ENCODE data around the gene IFT88. TPM values are rescaled to one million over a fixed set of nuclear protein-coding genes. Genes with fewer than 3 reads are reported as not detected.
"Not testable (repeated sequence)": the region's sequence is repeated elsewhere in the genome, so short reads cannot be mapped to it uniquely, and the experiment has no call there.

IFT88 gene
- total RNA-seq, 2 donors from 2014 or later = 8.4 to 8.8 TPM

GRCh38 chr13:20676213-20676612 lies 109.3 kb downstream of the IFT88 start:
- ATAC-seq (no peak), DNase-seq (no peak)
- intact Hi-C loops (cut with DNase I) = no loop called here

- DNase-seq; ATAC-seq; intact Hi-C loops (cut with DNase I): not testable (repeated sequence)
Measured at GRCh38 chr13:20678606-20679005, 111.6 kb downstream of the IFT88 start.

GRCh38 chr13:20679879-20680278 lies 112.9 kb downstream of the IFT88 start:
- intact Hi-C loops (cut with DNase I) = no loop called here
- no peak for DNase-seq
- no peak for ATAC-seq

- intact Hi-C loops (cut with DNase I) = no loop called here
- DNase-seq (no peak), ATAC-seq (no peak)
Measured at GRCh38 chr13:20680416-20681080, 113.6 kb downstream of the IFT88 start.

GRCh38 chr13:20681481-20681880 lies 114.5 kb downstream of the IFT88 start:
- DNase-seq; intact Hi-C loops (cut with DNase I); ATAC-seq: not testable (repeated sequence)

GRCh38 chr13:20682061-20682460 lies 115.1 kb downstream of the IFT88 start:
- DNase-seq (no peak), ATAC-seq (no peak)
- intact Hi-C loops (cut with DNase I) = no loop called here

GRCh38 chr13:20684041-20684440 lies 117.1 kb downstream of the IFT88 start:
- intact Hi-C loops (cut with DNase I) = no loop called here
- DNase-seq = no peak
- no peak for ATAC-seq

- no peak for DNase-seq
- no peak for ATAC-seq
- intact Hi-C loops (cut with DNase I) = no loop called here
Measured at GRCh38 chr13:20684546-20684945, 117.6 kb downstream of the IFT88 start.

GRCh38 chr13:20685092-20685491 lies 118.1 kb downstream of the IFT88 start:
- intact Hi-C loops (cut with DNase I) = no loop called here
- ATAC-seq = no peak
- no peak for DNase-seq

- no peak for ATAC-seq
- no peak for DNase-seq
- intact Hi-C loops (cut with DNase I) = no loop called here
Measured at GRCh38 chr13:20686167-20686566, 119.2 kb downstream of the IFT88 start.

GRCh38 chr13:20686863-20687579 lies 120.1 kb downstream of the IFT88 start:
- ATAC-seq = peak in 1 of 2 donors; percentile 35
- intact Hi-C loops (cut with DNase I) = no loop called here
- DNase-seq = no peak

GRCh38 chr13:20689291-20689690 lies 122.3 kb downstream of the IFT88 start:
- intact Hi-C loops (cut with DNase I) = no loop called here
- DNase-seq = no peak
- ATAC-seq = no peak

GRCh38 chr13:20691616-20692015 lies 124.7 kb downstream of the IFT88 start:
- DNase-seq (no peak), ATAC-seq (no peak)
- intact Hi-C loops (cut with DNase I) = no loop called here

GRCh38 chr13:20696073-20696472 lies 129.1 kb downstream of the IFT88 start:
- intact Hi-C loops (cut with DNase I) = no loop called here
- ATAC-seq = no peak

GRCh38 chr13:20699715-20700114 lies 132.8 kb downstream of the IFT88 start:
- intact Hi-C loops (cut with DNase I) = no loop called here
- ATAC-seq (no peak), DNase-seq (no peak)

More at GRCh38 chr13:20696073-20696472, 129.1 kb downstream of the IFT88 start:
- DNase-seq = no peak

- intact Hi-C loops (cut with DNase I) = no loop called here
- DNase-seq (no peak), ATAC-seq (no peak)
Measured at GRCh38 chr13:20700288-20700687, 133.3 kb downstream of the IFT88 start.

GRCh38 chr13:20701461-20701860 lies 134.5 kb downstream of the IFT88 start:
- ATAC-seq (no peak), DNase-seq (no peak)
- intact Hi-C loops (cut with DNase I) = no loop called here

- no peak for ATAC-seq
- DNase-seq = no peak
- intact Hi-C loops (cut with DNase I) = no loop called here
Measured at GRCh38 chr13:20702530-20702914, 135.6 kb downstream of the IFT88 start.

- DNase-seq = no peak
- ATAC-seq = peak; percentile 27 to 45
- intact Hi-C loops (cut with DNase I) = no loop called here
Measured at GRCh38 chr13:20702915-20703779, 136.2 kb downstream of the IFT88 start, which contains the start of gene IL17D. IL17D (plus strand) TSS chr13:20703699; CDS start chr13:20704002, 303 bp downstream.

All from left cardiac atrium (tissue), 4 donors.